ENCODE measurements around the gene PAQR8.

Gene PAQR8, protein sequence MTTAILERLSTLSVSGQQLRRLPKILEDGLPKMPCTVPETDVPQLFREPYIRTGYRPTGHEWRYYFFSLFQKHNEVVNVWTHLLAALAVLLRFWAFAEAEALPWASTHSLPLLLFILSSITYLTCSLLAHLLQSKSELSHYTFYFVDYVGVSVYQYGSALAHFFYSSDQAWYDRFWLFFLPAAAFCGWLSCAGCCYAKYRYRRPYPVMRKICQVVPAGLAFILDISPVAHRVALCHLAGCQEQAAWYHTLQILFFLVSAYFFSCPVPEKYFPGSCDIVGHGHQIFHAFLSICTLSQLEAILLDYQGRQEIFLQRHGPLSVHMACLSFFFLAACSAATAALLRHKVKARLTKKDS

GRCh38 chr6:52361945-52362442 lies at the start of gene PAQR8:
Gene PAQR8 (plus strand): TSS chr6:52362151. CDS start chr6:52403214, 41,063 bp downstream.
- Histone ChIP-seq H3K27ac (ENCODE audit: low read depth, low read length) (peak within 1 kb of the TSS; percentile 68), H3K27me3 (ENCODE audit: control insufficient read depth in 1 of 2, insufficient read depth in 2 of 2, low read length in 2 of 2) (no peaks in the 10 kb centered on the region), H3K36me3 (ENCODE audit: control insufficient read depth in 1 of 2, insufficient read depth in 2 of 2, low read length in 2 of 2) (no peaks in the 10 kb centered on the region), H3K4me1 (ENCODE audit: control insufficient read depth in 1 of 2, insufficient read depth in 2 of 2, low read length in 2 of 2) (peaks cover 15 to 17% of the 10 kb centered on the region in 2 donors), H3K9ac (ENCODE audit: low read depth in 1 of 2, low read length in 2 of 2) (peak within 1 kb of the TSS; percentile 90 to 97), H3K4me3 (ENCODE audit: low read depth in 1 of 2, low read length in 2 of 2) (peak within 1 kb of the TSS; percentile 91 to 97), H3K9me3 (ENCODE audit: control insufficient read depth in 1 of 2, low read length in 2 of 2) (no peaks in the 10 kb centered on the region)

DNA sequence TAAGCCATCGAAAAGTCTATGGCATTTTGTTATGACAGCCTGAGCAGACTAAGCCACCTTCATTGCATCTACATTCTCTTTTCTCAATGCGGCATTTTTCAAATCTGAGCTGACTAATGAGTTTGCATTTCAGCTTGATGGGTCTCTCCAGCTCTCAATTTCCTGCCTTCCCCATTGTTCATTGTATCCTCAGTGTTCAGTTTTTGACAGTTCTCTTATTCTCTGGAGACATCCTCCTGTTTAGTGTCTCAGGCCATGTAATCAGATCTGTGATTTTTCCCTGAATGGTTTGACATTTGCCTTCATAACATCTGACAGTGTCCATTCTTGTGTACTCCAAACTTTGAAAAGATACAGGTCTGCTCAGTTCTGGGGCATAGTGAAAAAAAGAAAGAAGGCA lies 49.5 kb upstream of the PAQR8 start:
- H3K36me3 ChIP-seq (ENCODE audit: control insufficient read depth in 1 of 2, insufficient read depth in 2 of 2, low read length in 2 of 2) = no peaks in the 10 kb centered on the region
- no peaks in the 10 kb centered on the region for H3K27me3 ChIP-seq (ENCODE audit: control insufficient read depth in 1 of 2, insufficient read depth in 2 of 2, low read length in 2 of 2)
- no peaks in the 10 kb centered on the region for H3K9me3 ChIP-seq (ENCODE audit: control insufficient read depth in 1 of 2, low read length in 2 of 2)
- H3K27ac ChIP-seq (ENCODE audit: low read depth, low read length) = no peak overlapping the region
- no peak overlapping the region for H3K4me3 ChIP-seq (ENCODE audit: low read depth in 1 of 2, low read length in 2 of 2)
- H3K4me1 ChIP-seq (ENCODE audit: control insufficient read depth in 1 of 2, insufficient read depth in 2 of 2, low read length in 2 of 2) = peaks cover 7% of the 10 kb centered on the region in 2 donors
- no peak overlapping the region for H3K9ac ChIP-seq (ENCODE audit: low read depth in 1 of 2, low read length in 2 of 2)

- Histone ChIP-seq H3K9ac (ENCODE audit: low read depth in 1 of 2, low read length in 2 of 2) (no peak overlapping the region), H3K4me1 (ENCODE audit: control insufficient read depth in 1 of 2, insufficient read depth in 2 of 2, low read length in 2 of 2) (peaks cover 14 to 19% of the 10 kb centered on the region in 2 donors), H3K36me3 (ENCODE audit: control insufficient read depth in 1 of 2, insufficient read depth in 2 of 2, low read length in 2 of 2) (no peaks in the 10 kb centered on the region), H3K9me3 (ENCODE audit: control insufficient read depth in 1 of 2, low read length in 2 of 2) (no peaks in the 10 kb centered on the region), H3K4me3 (ENCODE audit: low read depth in 1 of 2, low read length in 2 of 2) (no peak overlapping the region), H3K27me3 (ENCODE audit: control insufficient read depth in 1 of 2, insufficient read depth in 2 of 2, low read length in 2 of 2) (no peaks in the 10 kb centered on the region), H3K27ac (ENCODE audit: low read depth, low read length) (no peak overlapping the region)
Measured at GRCh38 chr6:52314752-52315151, 47.2 kb upstream of the PAQR8 start.

GRCh38 chr6:52317211-52317610 lies 44.7 kb upstream of the PAQR8 start:
- no peaks in the 10 kb centered on the region for H3K36me3 ChIP-seq (ENCODE audit: control insufficient read depth in 1 of 2, insufficient read depth in 2 of 2, low read length in 2 of 2)
- H3K4me3 ChIP-seq (ENCODE audit: low read depth in 1 of 2, low read length in 2 of 2) = no peak overlapping the region
- no peak overlapping the region for H3K9ac ChIP-seq (ENCODE audit: low read depth in 1 of 2, low read length in 2 of 2)
- no peaks in the 10 kb centered on the region for H3K9me3 ChIP-seq (ENCODE audit: control insufficient read depth in 1 of 2, low read length in 2 of 2)
- no peak overlapping the region for H3K27ac ChIP-seq (ENCODE audit: low read depth, low read length)
- H3K4me1 ChIP-seq (ENCODE audit: control insufficient read depth in 1 of 2, insufficient read depth in 2 of 2, low read length in 2 of 2) = peaks cover 17 to 19% of the 10 kb centered on the region in 2 donors
- no peaks in the 10 kb centered on the region for H3K27me3 ChIP-seq (ENCODE audit: control insufficient read depth in 1 of 2, insufficient read depth in 2 of 2, low read length in 2 of 2)

DNA sequence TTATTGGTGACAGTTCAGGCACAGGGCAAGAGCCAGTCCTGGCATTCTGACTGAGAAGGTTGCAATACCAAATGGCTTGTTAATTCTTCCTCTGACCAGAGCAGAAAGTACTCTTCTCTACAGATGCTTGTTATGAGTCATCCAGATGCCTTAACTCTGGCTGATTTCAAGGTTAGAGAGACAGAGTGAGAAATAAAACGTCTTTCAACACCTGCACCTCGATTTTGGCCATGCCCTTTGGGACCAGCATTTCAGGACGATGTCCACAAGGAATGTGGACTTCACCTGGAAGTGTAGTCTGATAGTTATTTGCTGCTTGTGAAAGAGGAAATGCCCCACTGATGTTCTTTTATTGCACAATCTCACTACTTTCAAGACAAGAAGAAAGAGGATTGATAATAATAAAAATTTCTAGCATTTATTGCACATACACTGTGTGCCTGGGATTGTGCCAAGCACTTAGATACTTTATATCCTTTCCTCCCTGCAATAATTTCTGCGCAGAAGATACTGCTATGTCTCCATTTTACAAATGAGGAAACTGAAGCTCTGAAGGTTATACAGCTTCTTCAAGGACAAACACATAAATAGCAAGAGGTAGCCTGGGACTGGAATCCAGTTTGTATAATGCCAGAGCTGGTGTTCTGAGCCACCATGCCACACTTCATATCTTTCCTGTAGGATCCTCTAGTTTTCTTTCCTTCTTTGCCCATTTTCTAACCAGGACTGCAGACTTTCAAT lies 43.9 kb upstream of the PAQR8 start:
- peaks cover 17 to 19% of the 10 kb centered on the region in 2 donors for H3K4me1 ChIP-seq (ENCODE audit: control insufficient read depth in 1 of 2, insufficient read depth in 2 of 2, low read length in 2 of 2)
- H3K9me3 ChIP-seq (ENCODE audit: control insufficient read depth in 1 of 2, low read length in 2 of 2) = no peaks in the 10 kb centered on the region
- no peak overlapping the region for H3K4me3 ChIP-seq (ENCODE audit: low read depth in 1 of 2, low read length in 2 of 2)
- H3K36me3 ChIP-seq (ENCODE audit: control insufficient read depth in 1 of 2, insufficient read depth in 2 of 2, low read length in 2 of 2) = no peaks in the 10 kb centered on the region
- H3K27me3 ChIP-seq (ENCODE audit: control insufficient read depth in 1 of 2, insufficient read depth in 2 of 2, low read length in 2 of 2) = no peaks in the 10 kb centered on the region
- no peak overlapping the region for H3K9ac ChIP-seq (ENCODE audit: low read depth in 1 of 2, low read length in 2 of 2)
- no peak overlapping the region for H3K27ac ChIP-seq (ENCODE audit: low read depth, low read length)

DNA sequence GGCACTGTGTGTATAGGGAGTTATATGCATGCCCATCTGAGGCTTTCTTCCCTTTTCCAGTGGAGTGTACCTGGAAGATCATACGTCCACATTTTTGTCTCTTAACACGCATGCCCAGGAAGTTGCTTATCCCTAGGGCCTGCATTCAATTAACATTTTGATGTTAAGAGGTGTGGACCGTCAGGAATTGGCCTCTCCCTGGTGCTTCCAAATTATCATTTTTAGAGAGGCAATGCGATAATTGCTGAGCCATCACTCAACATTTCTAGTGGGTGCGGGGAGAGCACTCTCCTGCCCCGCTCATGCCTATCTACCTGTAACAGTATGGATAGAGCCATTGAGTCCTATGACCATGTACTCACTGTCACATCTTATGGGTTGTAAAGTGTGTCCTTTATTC lies 37.8 kb upstream of the PAQR8 start:
- peaks cover 23 to 38% of the 10 kb centered on the region in 2 donors for H3K4me1 ChIP-seq (ENCODE audit: control insufficient read depth in 1 of 2, insufficient read depth in 2 of 2, low read length in 2 of 2)
- H3K36me3 ChIP-seq (ENCODE audit: control insufficient read depth in 1 of 2, insufficient read depth in 2 of 2, low read length in 2 of 2) = no peaks in the 10 kb centered on the region
- H3K9me3 ChIP-seq (ENCODE audit: control insufficient read depth in 1 of 2, low read length in 2 of 2) = no peaks in the 10 kb centered on the region
- no peaks in the 10 kb centered on the region for H3K27me3 ChIP-seq (ENCODE audit: control insufficient read depth in 1 of 2, insufficient read depth in 2 of 2, low read length in 2 of 2)
- H3K27ac ChIP-seq (ENCODE audit: low read depth, low read length) = no peak overlapping the region
- no peak overlapping the region for H3K4me3 ChIP-seq (ENCODE audit: low read depth in 1 of 2, low read length in 2 of 2)
- no peak overlapping the region for H3K9ac ChIP-seq (ENCODE audit: low read depth in 1 of 2, low read length in 2 of 2)

DNA sequence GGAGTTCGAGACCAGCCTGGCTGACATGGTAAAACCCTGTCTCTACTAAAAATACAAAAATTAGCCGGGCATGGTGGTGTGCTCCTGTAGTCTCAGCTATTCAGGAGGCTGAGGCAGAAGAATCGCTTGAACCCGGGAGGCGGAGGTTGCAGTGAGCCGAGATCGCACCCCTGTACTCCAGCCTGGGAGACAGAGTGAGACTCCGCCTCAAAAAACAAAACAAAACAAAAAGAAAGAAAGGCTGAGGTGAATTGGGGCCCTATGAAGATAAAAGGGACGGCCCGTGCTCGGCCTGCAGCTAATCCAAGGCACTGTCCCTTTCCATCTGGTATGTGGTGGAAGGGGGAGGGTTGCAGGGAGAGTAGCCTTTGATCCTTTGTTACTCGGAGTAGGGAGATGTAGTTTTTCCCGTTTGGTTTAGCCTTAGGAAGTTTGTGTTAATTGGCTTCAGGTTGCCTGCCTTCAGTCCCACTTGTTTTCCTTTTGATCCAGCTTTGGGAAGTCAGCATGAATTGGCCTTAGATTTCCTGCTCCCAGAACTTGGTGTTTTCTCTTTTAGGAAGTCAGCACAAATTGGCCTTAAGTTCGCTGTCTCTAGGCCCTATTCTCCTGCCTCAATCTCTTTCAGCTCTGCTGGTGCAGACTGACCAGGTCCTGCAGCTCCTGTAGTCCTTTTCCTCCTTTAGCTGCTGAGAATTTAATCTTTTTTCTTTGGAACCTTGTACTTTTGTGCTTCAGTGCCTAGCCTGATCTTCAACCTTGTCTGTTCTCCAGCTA lies 36.1 kb upstream of the PAQR8 start:
- Histone ChIP-seq H3K9ac (ENCODE audit: low read depth in 1 of 2, low read length in 2 of 2) (no peak overlapping the region), H3K4me3 (ENCODE audit: low read depth in 1 of 2, low read length in 2 of 2) (no peak overlapping the region), H3K27ac (ENCODE audit: low read depth, low read length) (peak overlapping the region; percentile 30), H3K36me3 (ENCODE audit: control insufficient read depth in 1 of 2, insufficient read depth in 2 of 2, low read length in 2 of 2) (no peaks in the 10 kb centered on the region), H3K27me3 (ENCODE audit: control insufficient read depth in 1 of 2, insufficient read depth in 2 of 2, low read length in 2 of 2) (no peaks in the 10 kb centered on the region), H3K9me3 (ENCODE audit: control insufficient read depth in 1 of 2, low read length in 2 of 2) (no peaks in the 10 kb centered on the region), H3K4me1 (ENCODE audit: control insufficient read depth in 1 of 2, insufficient read depth in 2 of 2, low read length in 2 of 2) (peaks cover 30 to 48% of the 10 kb centered on the region in 2 donors)

- Histone ChIP-seq H3K36me3 (ENCODE audit: control insufficient read depth in 1 of 2, insufficient read depth in 2 of 2, low read length in 2 of 2) (no peaks in the 10 kb centered on the region), H3K9me3 (ENCODE audit: control insufficient read depth in 1 of 2, low read length in 2 of 2) (no peaks in the 10 kb centered on the region), H3K4me1 (ENCODE audit: control insufficient read depth in 1 of 2, insufficient read depth in 2 of 2, low read length in 2 of 2) (peaks cover 34 to 52% of the 10 kb centered on the region in 2 donors), H3K27ac (ENCODE audit: low read depth, low read length) (no peak overlapping the region), H3K27me3 (ENCODE audit: control insufficient read depth in 1 of 2, insufficient read depth in 2 of 2, low read length in 2 of 2) (no peaks in the 10 kb centered on the region), H3K9ac (ENCODE audit: low read depth in 1 of 2, low read length in 2 of 2) (no peak overlapping the region), H3K4me3 (ENCODE audit: low read depth in 1 of 2, low read length in 2 of 2) (no peak overlapping the region)
Measured at GRCh38 chr6:52326540-52327364, 35.2 kb upstream of the PAQR8 start.

- Histone ChIP-seq H3K4me1 (ENCODE audit: control insufficient read depth in 1 of 2, insufficient read depth in 2 of 2, low read length in 2 of 2) (peaks cover 38 to 57% of the 10 kb centered on the region in 2 donors), H3K4me3 (ENCODE audit: low read depth in 1 of 2, low read length in 2 of 2) (peak overlapping the region; percentile 14 to 30), H3K9me3 (ENCODE audit: control insufficient read depth in 1 of 2, low read length in 2 of 2) (no peaks in the 10 kb centered on the region), H3K27me3 (ENCODE audit: control insufficient read depth in 1 of 2, insufficient read depth in 2 of 2, low read length in 2 of 2) (no peaks in the 10 kb centered on the region), H3K36me3 (ENCODE audit: control insufficient read depth in 1 of 2, insufficient read depth in 2 of 2, low read length in 2 of 2) (no peaks in the 10 kb centered on the region), H3K27ac (ENCODE audit: low read depth, low read length) (peak overlapping the region; percentile 30), H3K9ac (ENCODE audit: low read depth in 1 of 2, low read length in 2 of 2) (no peak overlapping the region)
Measured at GRCh38 chr6:52328303-52328662, 33.7 kb upstream of the PAQR8 start.
